GM23248 (cell line): ENCODE data around the gene ZNF408.

ENCODE experiments used
- EZH2 ChIP-seq: fragments of 200-600 bp; sonication (generic); IDR thresholded peaks from 2 replicates; pipeline ENCODE4 v1.6.1; 2018; ENCODE audit warnings: antibody characterized with exemption, mild to moderate bottlenecking; ENCODE audit not compliant: insufficient read depth, poor library complexity, severe bottlenecking
- EZH2phosphoT487 ChIP-seq: fragments of 200-600 bp; sonication (generic); IDR thresholded peaks from 2 replicates; pipeline ENCODE4 v1.6.1; 2018; ENCODE audit warnings: antibody characterized with exemption, moderate library complexity, mild to moderate bottlenecking, low read depth; ENCODE audit not compliant: insufficient read depth

GRCh38 chr11:46675288-46675851 lies 25.5 kb upstream of the ZNF408 start:
- TF ChIP-seq EZH2, result no peak
- TF ChIP-seq EZH2phosphoT487, result no peak
